ENCODE measurements around the gene IL17REL.

The IL17REL gene

DNA sequence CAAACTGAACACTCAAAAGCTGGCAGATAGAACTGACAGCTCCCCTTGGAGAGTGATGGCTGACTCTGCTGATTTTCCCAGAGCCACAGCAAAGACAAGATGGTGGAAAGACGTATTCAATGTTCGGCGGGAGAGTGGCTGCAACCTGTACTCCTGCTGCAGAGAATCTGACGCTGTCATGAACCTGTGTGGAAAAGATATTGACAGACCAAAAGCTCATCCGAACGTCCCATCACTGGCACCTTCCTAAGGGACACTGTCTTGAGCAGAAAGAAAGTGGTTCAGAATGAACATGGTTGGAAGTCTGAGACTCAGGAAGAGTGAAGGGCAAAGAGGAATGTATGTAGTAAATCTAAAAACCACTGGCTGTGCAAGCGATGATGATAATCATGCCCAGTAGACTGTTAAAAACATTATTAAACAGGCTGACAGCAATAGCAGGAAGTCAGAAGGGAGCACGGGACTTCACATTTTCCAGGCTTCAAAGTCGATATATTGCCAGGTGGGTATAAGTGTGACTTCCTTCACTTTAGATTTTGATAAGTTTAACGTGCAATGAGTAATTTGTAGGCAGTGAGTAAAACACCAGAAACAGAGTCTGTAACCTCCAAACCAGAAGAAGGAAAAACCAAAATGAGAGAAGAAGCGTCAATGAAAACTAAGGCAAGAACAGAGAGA is 6.2 kb upstream of the IL17REL start:
- no peaks in the 10 kb centered on the region for H3K9me3 ChIP-seq (ENCODE audit: control insufficient read depth, insufficient read depth, low read length)
- no peak overlapping the region for H3K9ac ChIP-seq (ENCODE audit: low read depth, low read length)
- H3K4me1 ChIP-seq (ENCODE audit: insufficient read depth, low read length), result no peaks in the 10 kb centered on the region; the same call in 1 of the 2 replicates
- no peaks in the 10 kb centered on the region for H3K36me3 ChIP-seq (ENCODE audit: insufficient read depth, low read length)

DNA sequence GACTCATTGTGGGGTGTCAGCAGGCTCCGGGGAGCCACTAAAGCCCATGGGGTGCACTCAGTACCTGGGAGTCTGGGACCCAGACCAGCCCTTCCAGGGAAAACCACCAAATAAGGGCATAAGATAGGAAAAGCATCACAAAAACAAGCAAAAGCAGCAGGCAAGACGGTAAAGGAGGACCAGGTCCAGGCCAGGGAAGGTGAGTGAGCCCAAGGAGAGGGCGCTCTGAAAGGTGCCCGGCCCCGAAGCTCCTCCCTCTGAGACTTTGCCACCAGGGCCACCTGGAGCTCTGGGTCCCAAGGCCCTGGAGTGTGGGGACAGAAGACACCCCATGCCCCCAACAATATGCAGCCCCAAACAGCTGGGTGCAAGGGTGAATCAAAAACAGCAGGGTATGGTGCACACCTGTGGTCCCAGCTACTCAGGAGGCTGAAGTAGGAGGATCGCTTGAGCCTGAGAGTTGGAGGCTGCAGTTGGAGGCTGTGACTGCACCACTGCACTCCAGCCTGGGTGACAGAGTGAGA is 5.2 kb upstream of the IL17REL start:
- Histone ChIP-seq H3K9ac (ENCODE audit: low read depth, low read length) (no peak overlapping the region), H3K9me3 (ENCODE audit: control insufficient read depth, insufficient read depth, low read length) (no peaks in the 10 kb centered on the region), H3K36me3 (ENCODE audit: insufficient read depth, low read length) (no peaks in the 10 kb centered on the region), H3K4me1 (ENCODE audit: insufficient read depth, low read length) (no peaks in the 10 kb centered on the region; the same call in 1 of the 2 replicates)

DNA sequence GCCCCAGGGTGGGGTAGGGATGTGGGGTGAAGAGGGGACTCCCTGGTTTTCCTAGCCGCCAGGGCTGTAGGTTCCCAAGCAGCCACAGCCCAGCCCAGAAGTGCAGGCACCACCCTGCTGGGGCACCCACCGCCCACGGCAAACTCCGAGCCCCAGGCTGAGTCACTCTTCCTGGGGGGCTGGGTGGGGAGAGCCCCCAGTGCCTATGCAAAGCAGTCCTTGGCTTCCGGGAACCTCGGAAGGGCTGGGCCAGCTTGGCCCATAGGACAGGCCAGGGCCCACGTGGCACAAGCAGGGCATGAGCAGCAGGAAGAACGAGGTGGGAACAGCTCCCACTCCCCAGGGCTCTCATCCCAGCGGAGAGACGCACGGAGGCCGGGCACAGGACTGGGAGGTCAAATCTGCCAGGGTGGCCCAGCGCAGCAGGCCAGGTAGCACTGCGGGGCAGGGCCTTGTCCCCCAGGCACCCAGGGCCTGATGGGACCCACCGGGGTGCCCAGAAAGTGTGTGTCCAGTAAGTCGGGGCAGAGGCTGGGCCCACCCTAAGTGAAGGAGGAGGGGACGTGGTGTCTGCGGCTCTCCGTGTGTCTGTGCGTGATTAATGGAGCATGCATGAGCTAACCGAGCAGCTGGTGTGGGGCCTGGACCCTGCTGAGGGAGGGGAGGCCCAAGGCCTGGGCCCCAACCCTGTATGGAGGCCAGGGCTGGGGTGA is 4.6 kb upstream of the IL17REL start:
- no peaks in the 10 kb centered on the region for H3K9me3 ChIP-seq (ENCODE audit: control insufficient read depth, insufficient read depth, low read length)
- H3K4me1 ChIP-seq (ENCODE audit: insufficient read depth, low read length), result no peaks in the 10 kb centered on the region; the same call in 1 of the 2 replicates
- no peaks in the 10 kb centered on the region for H3K36me3 ChIP-seq (ENCODE audit: insufficient read depth, low read length)
- no peak overlapping the region for H3K9ac ChIP-seq (ENCODE audit: low read depth, low read length)

DNA sequence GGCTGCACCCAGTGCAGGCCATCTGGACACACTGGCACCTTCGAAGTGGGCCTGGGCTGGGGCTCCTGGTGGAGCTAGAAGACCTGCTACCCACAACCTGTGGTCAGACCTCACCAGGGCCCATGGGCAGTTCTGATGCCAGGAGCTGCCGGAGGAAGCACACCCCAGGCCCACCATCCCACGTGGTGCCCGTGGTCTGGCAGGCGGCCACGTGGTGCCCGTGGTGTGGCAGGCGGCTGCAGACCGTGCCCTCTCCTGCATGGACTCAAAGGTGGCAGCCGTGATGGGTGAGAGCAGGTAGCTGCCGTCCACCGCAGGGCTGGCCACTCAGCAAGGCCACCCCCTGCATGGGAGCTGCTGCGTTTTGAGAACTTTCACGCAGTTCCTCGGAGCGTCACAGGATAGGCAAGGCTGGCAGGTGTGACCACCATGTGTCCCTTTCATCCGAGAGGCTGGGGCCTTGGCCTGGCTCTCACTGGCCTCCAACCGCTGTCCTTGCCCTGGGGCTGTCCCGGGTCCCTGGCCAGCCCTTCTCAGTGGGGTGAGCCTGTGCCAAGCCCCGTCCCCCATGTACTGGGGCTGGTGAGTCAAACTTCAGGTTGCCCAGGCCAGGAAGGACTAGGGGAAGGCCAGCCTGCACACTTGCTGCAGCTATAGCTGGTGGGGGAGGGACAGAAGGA is 3.9 kb upstream of the IL17REL start:
- no peaks in the 10 kb centered on the region for H3K9me3 ChIP-seq (ENCODE audit: control insufficient read depth, insufficient read depth, low read length)
- no peak overlapping the region for H3K9ac ChIP-seq (ENCODE audit: low read depth, low read length)
- H3K36me3 ChIP-seq (ENCODE audit: insufficient read depth, low read length), result no peaks in the 10 kb centered on the region
- H3K4me1 ChIP-seq (ENCODE audit: insufficient read depth, low read length), result no peaks in the 10 kb centered on the region; the same call in 1 of the 2 replicates

DNA sequence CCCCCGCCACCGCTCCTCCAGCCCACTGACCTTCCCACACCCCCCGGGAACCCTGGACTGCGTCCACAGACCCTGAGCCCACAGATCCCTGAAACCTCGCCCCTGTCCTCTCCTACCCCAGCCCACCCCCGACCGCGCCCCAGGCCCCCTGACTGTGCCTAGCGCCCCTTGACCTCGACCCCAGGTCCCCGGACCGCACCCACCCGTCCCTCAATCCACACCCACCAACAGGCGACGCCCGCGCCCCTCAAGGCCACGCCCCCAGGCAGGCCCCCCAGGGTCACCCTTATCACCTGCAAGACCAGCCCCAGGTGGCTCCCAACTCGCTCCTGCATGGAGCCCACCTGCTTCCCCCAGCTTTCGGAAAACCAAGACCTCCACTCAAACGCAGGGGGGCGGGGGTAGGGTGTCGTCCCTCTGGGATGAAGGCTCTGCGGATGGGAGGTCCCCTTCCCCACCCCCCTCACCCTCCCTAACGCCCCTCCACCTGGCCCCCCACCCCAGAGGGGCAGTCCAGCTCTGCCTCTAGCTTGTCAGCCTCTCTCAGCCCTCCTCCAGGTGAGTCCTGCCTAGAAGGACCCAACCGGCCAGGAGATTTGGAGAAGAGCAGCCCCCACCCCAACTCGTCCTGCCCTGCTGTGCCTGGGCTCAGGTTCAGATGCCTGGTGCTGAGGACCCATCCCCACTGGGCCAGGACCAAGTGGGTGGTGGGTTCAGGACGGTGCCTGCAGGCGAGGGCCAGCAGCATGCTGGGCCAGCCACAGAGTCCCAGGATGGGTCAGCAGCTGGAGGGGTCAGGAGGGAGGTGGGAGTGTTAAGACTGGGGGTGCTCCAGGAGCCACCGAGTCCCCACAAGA is 3.1 kb upstream of the IL17REL start:
- Histone ChIP-seq H3K36me3 (ENCODE audit: insufficient read depth, low read length) (no peaks in the 10 kb centered on the region), H3K9me3 (ENCODE audit: control insufficient read depth, insufficient read depth, low read length) (no peaks in the 10 kb centered on the region), H3K4me1 (ENCODE audit: insufficient read depth, low read length) (no peaks in the 10 kb centered on the region; the same call in 1 of the 2 replicates), H3K9ac (ENCODE audit: low read depth, low read length) (no peak overlapping the region)

DNA sequence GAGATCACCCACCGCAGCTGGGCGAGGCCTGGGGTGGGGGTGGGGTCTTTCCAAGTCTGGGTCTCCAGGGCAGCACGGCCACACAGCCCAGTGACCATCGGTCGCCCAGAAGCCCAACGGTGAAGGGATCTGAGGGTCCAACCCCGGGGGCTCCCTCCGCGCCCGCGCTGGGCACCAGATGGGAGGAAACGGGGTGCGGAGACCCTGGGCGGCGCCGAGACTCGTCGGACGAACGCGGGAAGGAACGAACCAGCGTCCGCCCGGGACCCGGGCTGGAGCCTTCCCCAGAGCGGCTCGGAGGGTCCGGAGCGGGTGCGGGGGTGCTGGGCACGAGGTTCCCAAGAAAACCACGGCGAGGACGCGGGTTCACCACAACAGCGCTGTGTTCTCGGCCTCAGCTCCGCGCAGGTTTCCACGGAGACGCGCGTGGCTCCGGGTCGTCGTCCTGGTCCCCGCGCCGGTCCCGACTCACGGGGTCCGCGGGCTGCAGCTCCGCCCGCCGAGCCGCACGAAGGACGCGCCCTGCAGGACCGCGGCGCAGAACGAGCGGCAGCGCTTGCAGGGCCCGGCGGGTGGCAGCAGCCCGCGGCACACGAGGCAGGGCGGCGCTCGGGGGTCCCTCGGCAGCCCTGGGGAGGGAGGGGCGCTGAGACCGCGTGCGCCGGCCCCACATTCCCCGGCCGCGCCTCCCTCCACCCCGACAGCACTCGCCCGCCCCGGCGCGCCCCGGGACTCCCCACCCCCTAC is 2.3 kb upstream of the IL17REL start:
- Histone ChIP-seq H3K4me1 (ENCODE audit: insufficient read depth, low read length) (no peaks in the 10 kb centered on the region; the same call in 1 of the 2 replicates), H3K36me3 (ENCODE audit: insufficient read depth, low read length) (no peaks in the 10 kb centered on the region), H3K9ac (ENCODE audit: low read depth, low read length) (peak overlapping the region; percentile 33; the same call in 1 of the 2 replicates), H3K9me3 (ENCODE audit: control insufficient read depth, insufficient read depth, low read length) (no peaks in the 10 kb centered on the region)

DNA sequence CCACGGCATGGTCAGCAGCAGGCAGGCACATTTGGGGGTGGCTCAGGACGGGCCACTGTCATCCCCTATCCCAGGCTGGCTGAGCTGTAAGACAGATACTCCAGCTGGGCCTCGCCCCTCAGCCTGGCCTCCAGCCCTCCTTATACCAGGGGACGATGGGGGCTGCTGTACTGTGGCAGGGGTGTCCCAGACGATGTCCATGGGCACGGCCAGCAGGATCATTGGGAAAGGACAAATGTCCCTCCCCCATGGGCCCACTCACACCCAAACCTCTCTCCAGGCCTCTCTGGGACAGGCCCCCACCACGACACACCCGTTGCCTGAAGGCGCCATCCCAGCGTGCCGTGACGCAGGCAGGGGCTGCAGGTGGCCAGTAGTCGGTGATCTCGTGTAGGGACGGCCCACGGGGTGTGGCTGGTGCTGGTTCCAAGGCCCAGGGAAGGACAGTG is 1.5 kb upstream of the IL17REL start:
- H3K4me1 ChIP-seq (ENCODE audit: insufficient read depth, low read length), result no peaks in the 10 kb centered on the region; the same call in 1 of the 2 replicates
- no peak overlapping the region for H3K9ac ChIP-seq (ENCODE audit: low read depth, low read length)
- no peaks in the 10 kb centered on the region for H3K36me3 ChIP-seq (ENCODE audit: insufficient read depth, low read length)

DNA sequence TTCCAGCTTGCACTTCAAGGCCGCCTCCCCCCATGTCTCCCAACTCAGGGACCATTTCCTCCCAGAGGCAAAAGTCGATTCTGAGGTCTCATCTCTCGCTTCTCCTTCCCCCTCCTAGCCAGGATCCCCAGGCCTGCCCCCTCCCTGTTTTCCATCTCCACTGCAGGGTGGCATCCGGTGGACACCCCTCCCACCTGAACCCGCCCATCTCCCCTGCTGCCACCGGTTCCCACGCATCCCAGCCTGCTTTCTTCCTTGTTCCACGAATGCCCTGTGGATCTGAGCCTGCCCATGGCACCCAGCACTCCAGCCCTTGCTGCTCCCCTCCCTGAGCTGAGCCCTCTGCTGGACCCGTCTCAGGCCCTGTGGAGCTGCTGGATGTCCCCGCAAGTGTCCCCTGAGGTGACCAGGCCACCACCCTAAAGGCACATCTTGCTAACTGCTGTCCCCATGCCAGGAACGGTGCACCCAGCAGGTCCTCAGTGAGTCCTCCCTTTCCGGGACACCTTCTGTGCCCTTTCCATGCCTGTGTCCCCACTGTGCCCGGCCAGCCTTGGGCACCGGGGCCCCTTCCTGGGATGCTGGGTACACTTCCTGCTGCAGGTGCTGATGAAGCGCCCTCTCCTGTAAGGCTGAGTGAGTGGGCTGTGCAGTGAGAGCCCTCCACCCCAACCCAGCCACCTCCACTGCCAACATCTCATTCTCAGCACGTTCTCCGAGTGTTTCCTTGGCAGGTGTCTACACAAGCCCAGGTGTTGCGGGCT is 936 bp downstream of the IL17REL start:
- Histone ChIP-seq H3K9ac (ENCODE audit: low read depth, low read length) (peak overlapping the region; percentile 38; the same call in 1 of the 2 replicates), H3K4me1 (ENCODE audit: insufficient read depth, low read length) (peaks cover 2% of the 10 kb centered on the region; the same call in 1 of the 2 replicates)

More for the DNA sequence above, 1.5 kb upstream of the IL17REL start:
- no peaks in the 10 kb centered on the region for H3K9me3 ChIP-seq (ENCODE audit: control insufficient read depth, insufficient read depth, low read length)

DNA sequence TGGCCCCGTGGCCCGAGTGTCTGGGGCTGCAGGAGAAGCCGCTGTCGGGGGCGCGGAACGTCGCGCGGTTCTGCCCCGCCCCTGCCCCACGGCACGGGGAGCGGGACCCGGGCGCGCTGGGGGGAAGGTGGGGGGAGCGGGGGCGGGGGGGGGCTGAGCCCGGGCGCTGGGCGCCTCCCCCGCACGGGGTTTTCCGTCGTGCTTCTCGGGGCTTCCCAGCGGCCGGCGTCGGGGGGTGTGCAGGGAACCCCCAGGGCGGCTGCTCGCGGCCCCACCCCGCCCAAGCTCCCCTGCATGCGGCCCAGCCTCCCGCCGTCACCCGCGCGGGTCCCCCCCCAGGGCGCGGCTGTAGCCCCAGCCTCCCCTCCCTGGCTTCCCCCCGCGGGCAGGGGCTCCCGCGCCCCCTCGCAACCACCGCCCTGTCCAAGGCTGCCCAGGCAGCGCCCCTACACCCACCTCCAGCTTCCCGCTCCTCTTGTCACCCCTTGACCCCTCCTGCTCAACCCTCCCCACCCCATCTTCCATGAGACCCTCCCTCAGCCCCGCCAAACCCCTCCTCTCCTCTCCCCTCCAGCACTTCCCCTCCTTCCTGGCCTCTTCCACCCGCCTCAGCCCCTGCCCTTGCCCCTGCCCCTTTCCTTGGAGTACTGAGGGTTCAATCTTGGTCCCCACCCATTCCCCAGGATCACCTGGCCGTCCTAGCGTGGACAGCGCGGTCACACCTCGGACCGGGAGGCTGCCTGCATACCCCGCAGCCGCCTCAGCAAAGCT is 1.7 kb downstream of the IL17REL start:
- Histone ChIP-seq H3K9me3 (ENCODE audit: control insufficient read depth, insufficient read depth, low read length) (no peaks in the 10 kb centered on the region), H3K36me3 (ENCODE audit: insufficient read depth, low read length) (no peaks in the 10 kb centered on the region), H3K9ac (ENCODE audit: low read depth, low read length) (peak overlapping the region; percentile 38; the same call in 1 of the 2 replicates), H3K4me1 (ENCODE audit: insufficient read depth, low read length) (peaks cover 2% of the 10 kb centered on the region; the same call in 1 of the 2 replicates)

More for the DNA sequence above, 936 bp downstream of the IL17REL start:
- Histone ChIP-seq H3K9me3 (ENCODE audit: control insufficient read depth, insufficient read depth, low read length) (no peaks in the 10 kb centered on the region), H3K36me3 (ENCODE audit: insufficient read depth, low read length) (no peaks in the 10 kb centered on the region)

DNA sequence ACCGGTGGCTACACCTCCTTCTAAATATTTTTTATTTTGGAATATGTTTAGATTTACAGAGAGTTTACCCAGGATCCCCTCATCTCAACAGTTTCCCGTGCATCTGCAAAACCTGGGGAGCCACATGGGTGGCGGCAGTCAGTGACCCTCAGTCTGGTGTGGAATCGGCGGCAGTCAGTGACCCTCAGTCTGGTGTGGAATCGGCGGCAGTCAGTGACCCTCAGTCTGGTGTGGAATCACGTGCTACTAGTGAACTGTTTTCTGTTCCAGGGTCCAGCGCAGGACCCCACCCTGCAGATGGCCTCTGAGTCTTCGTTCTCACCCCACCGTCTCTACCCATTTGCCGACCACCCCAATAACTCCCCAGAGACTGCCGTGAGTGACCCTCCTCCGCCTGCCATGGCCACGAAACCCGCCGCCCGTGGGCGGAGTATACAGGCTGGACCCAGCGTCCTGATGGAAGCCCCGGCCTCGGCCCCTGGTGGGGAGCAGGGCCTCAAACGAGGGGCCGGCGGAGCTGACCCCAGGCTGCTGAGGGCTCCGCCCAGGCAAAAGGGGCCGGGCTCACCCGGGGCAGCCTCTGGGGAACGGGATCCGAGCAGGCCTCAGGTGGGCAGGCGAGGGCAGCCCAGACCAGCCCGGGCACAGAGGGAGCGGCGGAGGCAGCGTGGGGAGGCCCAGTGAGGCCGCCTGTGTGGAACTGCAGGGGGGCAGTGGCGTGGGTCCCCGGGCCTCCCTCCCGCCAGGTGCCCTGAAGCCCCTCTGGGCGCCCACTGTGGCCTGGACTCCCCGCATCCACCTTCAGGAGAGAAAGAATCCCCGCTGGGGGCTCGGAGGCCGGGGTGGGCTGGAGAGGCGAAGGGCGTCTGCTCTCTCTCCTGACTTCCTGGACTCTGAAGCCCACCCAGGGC is 2.5 kb downstream of the IL17REL start:
- peak overlapping the region; percentile 26; the same call in 1 of the 2 replicates for H3K9ac ChIP-seq (ENCODE audit: low read depth, low read length)

DNA sequence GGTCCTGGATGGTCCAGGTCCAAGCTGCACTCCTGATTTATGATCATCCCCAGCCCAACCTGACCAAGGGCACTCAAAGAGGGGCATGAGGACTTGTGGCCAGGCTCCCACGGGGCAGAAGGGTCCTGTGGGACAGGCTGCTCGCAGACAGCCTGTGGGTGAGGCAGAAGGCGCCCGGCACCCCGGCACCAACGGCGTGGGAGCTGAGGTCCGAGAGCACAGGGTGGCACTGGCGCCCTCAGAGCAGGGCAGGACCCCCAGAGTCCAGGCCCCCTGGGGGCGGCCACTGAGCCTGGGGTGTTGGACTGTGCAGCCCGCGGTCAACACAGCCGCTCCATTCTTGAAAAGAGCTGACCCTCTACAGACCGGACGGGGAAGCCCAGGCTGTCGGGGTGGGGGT is 3.3 kb downstream of the IL17REL start:
- H3K9ac ChIP-seq (ENCODE audit: low read depth, low read length), result no peak overlapping the region
- no peaks in the 10 kb centered on the region for H3K36me3 ChIP-seq (ENCODE audit: insufficient read depth, low read length)
- H3K9me3 ChIP-seq (ENCODE audit: control insufficient read depth, insufficient read depth, low read length), result no peaks in the 10 kb centered on the region
- H3K4me1 ChIP-seq (ENCODE audit: insufficient read depth, low read length), result peaks cover 2% of the 10 kb centered on the region; the same call in 1 of the 2 replicates

More for the DNA sequence above, 2.5 kb downstream of the IL17REL start:
- Histone ChIP-seq H3K36me3 (ENCODE audit: insufficient read depth, low read length) (no peaks in the 10 kb centered on the region), H3K4me1 (ENCODE audit: insufficient read depth, low read length) (peaks cover 2% of the 10 kb centered on the region; the same call in 1 of the 2 replicates), H3K9me3 (ENCODE audit: control insufficient read depth, insufficient read depth, low read length) (no peaks in the 10 kb centered on the region)

Data from ES-I3 (cell line).